Heart left ventricle (tissue), 16 donors: ENCODE results near the gene DCTN4. TPM values are rescaled to one million over a fixed set of nuclear protein-coding genes. Genes with fewer than 3 reads are reported as not detected.
A peak's percentile ranks its signal among the peaks of the same experiment; 100 is the strongest.

Experiments
- ATAC-seq, 4 donors: fragments of 200-7000 bp; cut with Tn5 transposase; one replicate each; pipeline ENCODE4 v1.9.1; 2020 to 2022; ENCODE audit warnings: moderate library complexity in 4 of 4, mild to moderate bottlenecking in 3 of 4, moderate number of reproducible peaks in 1 of 4
- DNase-seq, 5 donors: peaks; one replicate each; pipeline ENCODE4 v3.0.0-alpha.2; 2020
- H3K27ac ChIP-seq, 12 donors: fragments of 200-600 bp; sonication (generic) in 4 of 12; one replicate each; pipeline versions ENCODE4 v1.5.0 to v1.8.0; 2016 to 2022; ENCODE audit warnings: mild to moderate bottlenecking in 2 of 12
- H3K27me3 ChIP-seq, 9 donors: fragments of 200-600 bp; sonication (generic) in 2 of 9; one replicate each; pipeline versions ENCODE4 v1.5.1 to v1.8.0; 2016 to 2022; ENCODE audit warnings: mild to moderate bottlenecking in 3 of 9
- H3K36me3 ChIP-seq, 9 donors: fragments of 200-600 bp; sonication (generic) in 2 of 9; one replicate each; pipeline versions ENCODE4 v1.5.0 to v1.8.0; 2018 to 2022; ENCODE audit warnings: mild to moderate bottlenecking in 2 of 9
- H3K4me1 ChIP-seq, 12 donors: fragments of 200-600 bp; sonication (generic) in 4 of 12; one replicate each; pipeline versions ENCODE4 v1.5.0 to v1.8.0; 2016 to 2022; ENCODE audit warnings: mild to moderate bottlenecking in 3 of 12
- H3K4me3 ChIP-seq, 12 donors: fragments of 200-600 bp; sonication (generic) in 4 of 12; one replicate each; pipeline versions ENCODE4 v1.5.0 to v1.8.0; 2017 to 2022; ENCODE audit warnings: mild to moderate bottlenecking in 9 of 12, moderate library complexity in 4 of 12
- H3K9me3 ChIP-seq, 12 donors: fragments of 200-600 bp; sonication (generic) in 4 of 12; one replicate each; pipeline versions ENCODE4 v1.5.0 to v1.8.0; 2016 to 2022; ENCODE audit warnings: mild to moderate bottlenecking in 1 of 12
- CTCF ChIP-seq, 12 donors: fragments of 200-600 bp; sonication (generic) in 4 of 12; IDR thresholded peaks; one replicate each; pipeline versions ENCODE4 v1.5.0 to v1.8.0; 2018 to 2022; ENCODE audit warnings: antibody characterized with exemption in 12 of 12, mild to moderate bottlenecking in 5 of 12
- POLR2A ChIP-seq, 2 donors: fragments of 450-650 bp; IDR thresholded peaks; one replicate each; pipeline ENCODE4 v1.6.1; 2017; ENCODE audit warnings: antibody characterized with exemption in 2 of 2, mild to moderate bottlenecking in 2 of 2, moderate library complexity in 2 of 2
- WGBS, 4 donors: extraction: QIAGEN DNeasy Blood & Tissue Kit in 2 of 4; methylation state at CpG; one replicate each; pipeline versions ENCODE4 v1.1.5 to v1.1.7; 2013 to 2018; 5-methylcytosine and 5-hydroxymethylcytosine counted together
- intact Hi-C, 10 donors: fragments of 100-400 bp; cut with DNase I; formaldehyde crosslinking; loops; one replicate each; pipeline versions ENCODE4 v1.11.1 to v1.14.2; 2022
- polyA plus RNA-seq, 2 donors: library from polyadenylated mRNA; stranded (reverse); fragments of 200-250 nt; gene quantifications; one replicate each; pipeline ENCODE4 v1.2.3, GENCODE V29; 2013
- total RNA-seq, 9 donors: library from RNA; depleted of rRNA in 2 of 9; stranded (reverse); fragments of >200 nt in 2 of 9; fragmentation: NEBNext Ultra II Directional in 3 of 9; extraction: Animal tissue kit (Norgen Biotek cat#: 25700) in 3 of 9; gene quantifications; one replicate each; pipeline versions ENCODE4 v1.1.0 to v1.2.4, GENCODE V29; 2016 to 2023
- donor health status: ischemic (EF 13 %, LVEDD 7.1; RV severe dilation, severe dysfunction).
- donor health status: healthy with polysubstance abuse.
- donor health status: DM: no; HTN: yes; CAD: no.
- donor health status: DM: no; HTN: no; CAD: no.
- donor health status: ischemic (EF 25% LVEDD 6.9; RV normal size, moderate dysfunction).
- donor health status: ischemic (EF 25% LVEDD 5.7; RV mildly dilated, moderate dysfunction).
- donor health status: healthy.
- donor health status: DM: yes; HTN: yes; CAD: no.
- donor health status: ischemic (EF 35%, LVEDD 5.7; RV mildly dilated, moderate dysfunction).
- donor health status: nonischemic (EF 11% LVEDD 7.7; RV severe dilation, severe dysfunction).
- donor health status: DM: yes; HTN: yes; CAD: no.
- donor health status: PGD.
- donor health status: ischemic (EF 29% LVEDD 5.4; RV normal size, mild dysfunction).
- donor health status: nonischemic (EF 23%, LVEDD 6.1; RV moderate dilation, normal function).

The DCTN4 gene
- total and polyA plus RNA-seq, 11 donors = 18.9 to 70.6 (median 44.2) TPM

- Histone ChIP-seq H3K4me3 (peak within 1 kb of the TSS; percentile 57 to 87 (median 75)), H3K27ac (peak within 1 kb of the TSS; percentile 79 to 93 (median 90)), H3K9me3 (no peaks in the 10 kb centered on the region), H3K36me3 (no peaks in the 10 kb centered on the region), H3K4me1 (peaks cover 9 to 60% (median 42%) of the 10 kb centered on the region in 12 donors), H3K27me3 (no peaks in the 10 kb centered on the region)
- DNase-seq = peak; percentile 87 to 93 (median 88)
- intact Hi-C loops = loop anchor here in 3 of 10 donors (1.0 to 2.0 kb wide), 4 partner anchors 19 to 78 kb away; partner anchors contain the start of genes DCTN4 (in 2 of the 3) and RBM22 (in 1 of the 3)
- ATAC-seq = peak; percentile 77 to 88 (median 84)
- TF ChIP-seq POLR2A (IDR thresholded peaks at IDR 0.05) (peak in 1 of 2 donors; percentile 69), CTCF (IDR thresholded peaks at IDR 0.05) (peak in 11 of 12 donors; percentile 12 to 60 (median 38))
- WGBS, 4 donors = 0 to 1% (median 1%) methylated on average over 34 to 59 of the region's 59 CpGs
Observed at GRCh38 chr5:150778517-150779396, 19.9 kb upstream of the DCTN4 start, which contains the start of gene SMIM3. Gene SMIM3 (plus strand): TSS chr5:150778757. CDS start chr5:150795441, 16,684 bp downstream.

- no peak for TF ChIP-seq POLR2A (IDR thresholded peaks at IDR 0.05)
- TF ChIP-seq CTCF (IDR thresholded peaks at IDR 0.05) = no peak
- no peaks in the 10 kb centered on the region for H3K27me3 ChIP-seq
- H3K27ac ChIP-seq = peak overlapping the region; percentile 79 to 93 (median 90)
- intact Hi-C loops = loop anchor here in 3 of 10 donors (1.0 to 2.0 kb wide), 4 partner anchors 19 to 77 kb away; partner anchors contain the start of genes DCTN4 (in 2 of the 3) and RBM22 (in 1 of the 3)
- peak in 2 of 4 donors; percentile 9 to 16 for ATAC-seq
- no peaks in the 10 kb centered on the region for H3K36me3 ChIP-seq
- WGBS, 4 donors = 11 to 29% (median 15%) methylated on average over 2 to 7 of the region's 7 CpGs
- DNase-seq = peak in 1 of 5 donors; percentile 25
- no peaks in the 10 kb centered on the region for H3K9me3 ChIP-seq
- peak overlapping the region; percentile 57 to 87 (median 75) for H3K4me3 ChIP-seq
- peaks cover 6 to 54% (median 36%) of the 10 kb centered on the region in 12 donors for H3K4me1 ChIP-seq
Observed at GRCh38 chr5:150778088-150778516, 19.3 kb upstream of the DCTN4 start.

GRCh38 chr5:150777685-150778084 is 18.9 kb upstream of the DCTN4 start:
- no peaks in the 10 kb centered on the region for H3K27me3 ChIP-seq
- intact Hi-C loops = loop anchor here in 3 of 10 donors (1.0 to 2.0 kb wide), 4 partner anchors 18 to 77 kb away; partner anchors contain the start of genes DCTN4 (in 2 of the 3) and RBM22 (in 1 of the 3)
- TF ChIP-seq CTCF (IDR thresholded peaks at IDR 0.05) (no peak), POLR2A (IDR thresholded peaks at IDR 0.05) (no peak)
- H3K9me3 ChIP-seq = no peaks in the 10 kb centered on the region
- H3K36me3 ChIP-seq = no peaks in the 10 kb centered on the region
- H3K27ac ChIP-seq = peak overlapping the region; percentile 79 to 93 (median 90)
- no peak for DNase-seq
- H3K4me1 ChIP-seq = peaks cover 2 to 50% (median 31%) of the 10 kb centered on the region in 12 donors
- 45 to 56% (median 49%) methylated on average over 3 of the region's 3 CpGs for WGBS, 4 donors
- H3K4me3 ChIP-seq = peak overlapping the region; percentile 57 to 87 (median 75)
- no peak for ATAC-seq

- H3K9me3 ChIP-seq = no peaks in the 10 kb centered on the region
- peak overlapping the region in 1 of 12 donors; percentile 44 for H3K27ac ChIP-seq
- intact Hi-C loops = no loop called here
- TF ChIP-seq CTCF (IDR thresholded peaks at IDR 0.05) (no peak), POLR2A (IDR thresholded peaks at IDR 0.05) (no peak)
- no peak overlapping the region for H3K4me3 ChIP-seq
- no peak for DNase-seq
- no peaks in the 10 kb centered on the region for H3K27me3 ChIP-seq
- no peaks in the 10 kb centered on the region for H3K36me3 ChIP-seq
- ATAC-seq = peak in 2 of 4 donors; percentile 13 to 24
- H3K4me1 ChIP-seq = peaks cover 0 to 30% (median 8%) of the 10 kb centered on the region in 12 donors
- WGBS, 4 donors = 39 to 55% (median 54%) methylated on average over 1 of the region's 1 CpG
Observed at GRCh38 chr5:150774145-150774544, 15.3 kb upstream of the DCTN4 start.
